ENCODE results near the gene SEMA5B. TPM values are rescaled to one million over a fixed set of nuclear protein-coding genes. Genes with fewer than 3 reads are reported as not detected.

The SEMA5B gene
- total RNA-seq, 1 experiment from 2014 or later: not detected

DNA sequence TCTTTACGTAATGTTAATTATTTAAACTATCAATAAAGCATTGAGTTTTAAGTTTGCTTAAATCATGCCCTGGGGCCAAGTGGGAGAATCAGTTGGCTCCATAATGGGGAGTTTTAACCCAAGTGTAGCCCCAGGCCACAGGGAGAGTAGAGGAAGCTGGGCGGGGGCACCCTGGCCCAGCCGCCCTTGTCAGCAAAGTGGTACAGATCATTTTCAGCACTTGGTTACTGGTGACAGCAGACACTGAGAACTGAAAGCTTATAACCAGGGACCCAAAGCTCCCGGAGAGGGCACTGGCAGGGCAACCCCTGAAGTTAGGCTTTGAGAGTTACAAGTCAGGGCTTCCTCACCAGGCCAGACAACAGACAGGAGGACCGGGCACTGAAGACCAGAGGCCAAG lies 90.6 kb downstream of the SEMA5B start:
- no peaks in the 10 kb centered on the region for H3K9me3 ChIP-seq
- H3K4me3 ChIP-seq: no peak overlapping the region
- no peaks in the 10 kb centered on the region for H3K36me3 ChIP-seq
- no peaks in the 10 kb centered on the region for H3K27me3 ChIP-seq
- DNase-seq: no peak

DNA sequence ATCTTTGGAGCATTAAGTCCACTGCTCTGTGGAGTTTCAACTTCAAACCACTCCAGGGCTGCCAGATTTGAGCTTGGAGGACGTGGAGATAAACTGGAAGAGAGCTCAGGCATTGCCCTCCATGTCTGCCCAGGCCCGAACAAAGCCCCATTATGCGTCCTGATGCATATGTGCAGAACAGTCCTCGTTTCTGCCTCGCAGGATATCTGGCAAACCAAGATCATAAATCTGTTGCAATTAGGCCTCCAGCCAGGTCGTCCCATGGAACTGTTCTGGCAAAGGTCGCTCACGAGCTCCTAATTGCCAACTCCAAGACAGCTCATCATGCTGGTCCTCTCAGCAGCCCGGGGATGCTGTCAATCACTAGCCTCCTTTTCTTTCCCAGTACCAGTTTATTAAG lies 91.2 kb downstream of the SEMA5B start:
- no peaks in the 10 kb centered on the region for H3K27me3 ChIP-seq
- H3K36me3 ChIP-seq: no peaks in the 10 kb centered on the region
- no peaks in the 10 kb centered on the region for H3K9me3 ChIP-seq
- no peak for DNase-seq
- H3K4me3 ChIP-seq: no peak overlapping the region

DNA sequence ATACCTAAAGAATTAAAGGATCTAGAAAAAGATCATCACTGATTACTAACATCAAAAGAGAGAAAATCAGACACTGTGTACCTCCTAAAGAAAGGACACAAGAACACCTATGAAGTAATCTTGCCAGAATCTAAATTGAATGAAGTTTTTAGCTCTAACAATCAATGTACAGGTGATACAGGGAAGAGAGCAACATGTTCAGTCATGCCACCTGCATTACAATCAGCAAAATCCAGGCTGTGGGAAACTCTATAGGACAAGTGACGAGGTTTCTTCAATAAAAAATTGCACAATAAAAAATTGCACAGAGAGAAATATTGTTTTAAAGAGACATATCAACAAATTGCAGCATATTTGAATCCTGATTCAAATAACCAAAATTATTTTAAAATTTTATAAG lies 93.3 kb downstream of the SEMA5B start:
- H3K4me3 ChIP-seq: no peak overlapping the region
- H3K36me3 ChIP-seq: no peaks in the 10 kb centered on the region
- DNase-seq: no peak
- H3K27me3 ChIP-seq: 0 out of 2 replicates have a peak, but pooled peaks cover 2% of the 10 kb centered on the region
- no peaks in the 10 kb centered on the region for H3K9me3 ChIP-seq

DNA sequence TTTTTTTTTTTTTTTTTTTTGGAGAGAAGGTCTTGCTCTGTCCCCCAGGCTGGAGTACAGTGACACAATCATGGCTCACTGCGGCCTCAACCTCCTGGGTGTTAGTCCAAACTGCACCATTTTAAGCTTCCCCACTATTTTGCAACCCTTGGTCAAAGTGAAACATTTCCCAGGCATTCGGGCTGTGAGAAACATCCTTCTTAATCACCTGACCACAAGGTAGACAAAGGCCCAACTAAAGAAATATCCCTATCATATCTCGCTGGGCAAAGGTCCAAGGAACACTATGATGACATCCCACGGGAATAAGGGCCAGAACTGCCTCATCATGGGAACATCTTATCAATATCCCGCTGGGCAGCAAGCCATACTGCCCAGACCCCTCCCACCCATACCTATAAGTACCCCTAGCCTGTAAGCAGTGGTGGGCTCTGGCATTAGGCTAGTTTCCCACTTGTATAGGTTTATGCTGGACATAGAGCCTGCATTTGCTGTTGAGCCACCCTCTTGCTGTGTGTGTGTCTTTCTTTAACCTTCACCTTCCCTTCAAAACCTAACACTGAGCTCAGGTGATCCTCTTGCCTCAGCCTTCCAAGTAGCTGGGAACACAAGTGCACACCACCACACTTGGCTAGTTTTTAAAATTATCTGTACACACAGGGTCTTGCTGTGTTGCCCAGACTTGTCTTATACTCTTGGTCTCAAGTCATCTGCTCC lies 95.2 kb downstream of the SEMA5B start:
- Histone ChIP-seq H3K36me3 (no peaks in the 10 kb centered on the region), H3K4me3 (no peak overlapping the region), H3K9me3 (no peaks in the 10 kb centered on the region), H3K27me3 (0 out of 2 replicates have a peak, but pooled peaks cover 2% of the 10 kb centered on the region)
- DNase-seq: no peak

DNA sequence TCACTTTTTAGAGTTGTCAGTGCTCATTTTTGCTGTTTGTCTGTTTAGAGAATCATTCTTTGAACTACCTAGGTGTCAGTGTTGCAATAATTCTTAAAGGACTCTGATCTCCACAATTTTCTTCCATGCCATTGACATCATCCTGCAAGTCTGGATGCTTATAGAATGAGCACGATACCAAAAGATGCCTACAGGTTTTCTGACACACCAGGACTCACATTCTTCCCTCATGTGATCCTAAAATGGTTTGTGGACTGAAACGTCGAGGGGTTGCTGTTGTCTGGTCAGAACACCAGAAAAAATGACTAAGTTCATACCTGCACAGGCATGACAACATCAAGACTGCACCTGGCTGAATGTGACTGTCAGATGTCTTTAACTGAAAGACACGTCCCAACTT lies 95.9 kb downstream of the SEMA5B start:
- no peak overlapping the region for H3K4me3 ChIP-seq
- H3K27me3 ChIP-seq: 0 out of 2 replicates have a peak, but pooled peaks cover 2% of the 10 kb centered on the region
- H3K9me3 ChIP-seq: no peaks in the 10 kb centered on the region
- no peaks in the 10 kb centered on the region for H3K36me3 ChIP-seq
- no peak for DNase-seq

DNA sequence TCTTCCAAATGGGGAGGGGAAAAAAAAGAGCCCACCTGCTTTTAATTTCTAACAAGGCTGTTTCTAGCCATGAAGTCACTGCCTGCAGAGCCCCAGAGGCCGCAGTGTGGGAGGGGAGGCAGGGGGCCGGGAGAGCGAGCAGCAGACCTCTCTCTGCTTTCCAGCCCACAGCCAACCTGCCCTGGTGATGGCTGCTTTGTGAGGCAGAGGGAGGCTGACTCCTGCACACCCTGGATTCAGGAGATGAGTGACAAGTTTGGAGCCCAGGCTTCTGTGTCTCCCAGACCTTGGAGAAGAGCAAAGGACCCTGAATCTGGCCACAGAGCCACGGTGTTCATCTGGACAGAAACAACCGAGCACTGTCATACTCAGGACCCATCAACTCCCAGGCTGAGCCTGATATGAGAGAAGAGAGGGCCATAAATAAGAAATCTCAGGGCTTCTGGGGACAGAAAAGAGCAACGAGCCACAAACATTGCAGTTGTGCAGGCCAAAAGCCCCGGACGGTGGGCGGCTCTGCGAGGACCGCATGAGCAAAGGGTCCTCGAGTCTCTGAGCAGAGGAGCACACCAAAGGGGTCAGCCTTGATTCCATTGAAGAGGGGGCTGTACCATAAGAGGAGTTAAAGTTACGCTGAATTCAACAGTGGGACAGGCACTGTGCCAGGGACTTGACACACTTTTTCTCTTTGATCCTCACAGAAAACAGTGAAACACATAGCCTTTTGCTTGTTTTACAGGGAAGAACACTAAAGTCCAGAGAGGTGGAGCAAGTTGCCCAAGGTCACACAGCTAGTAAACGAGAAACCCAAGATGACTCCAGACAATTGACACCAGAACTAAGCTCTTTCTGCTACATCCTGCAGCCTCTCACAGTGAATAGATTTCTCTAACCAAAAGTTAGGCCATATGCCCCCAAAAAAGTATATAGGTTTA lies 97.2 kb downstream of the SEMA5B start:
- H3K9me3 ChIP-seq: no peaks in the 10 kb centered on the region
- H3K27me3 ChIP-seq: 0 out of 2 replicates have a peak, but pooled peaks cover 2% of the 10 kb centered on the region
- DNase-seq: no peak
- H3K36me3 ChIP-seq: no peaks in the 10 kb centered on the region
- H3K4me3 ChIP-seq: no peak overlapping the region

DNA sequence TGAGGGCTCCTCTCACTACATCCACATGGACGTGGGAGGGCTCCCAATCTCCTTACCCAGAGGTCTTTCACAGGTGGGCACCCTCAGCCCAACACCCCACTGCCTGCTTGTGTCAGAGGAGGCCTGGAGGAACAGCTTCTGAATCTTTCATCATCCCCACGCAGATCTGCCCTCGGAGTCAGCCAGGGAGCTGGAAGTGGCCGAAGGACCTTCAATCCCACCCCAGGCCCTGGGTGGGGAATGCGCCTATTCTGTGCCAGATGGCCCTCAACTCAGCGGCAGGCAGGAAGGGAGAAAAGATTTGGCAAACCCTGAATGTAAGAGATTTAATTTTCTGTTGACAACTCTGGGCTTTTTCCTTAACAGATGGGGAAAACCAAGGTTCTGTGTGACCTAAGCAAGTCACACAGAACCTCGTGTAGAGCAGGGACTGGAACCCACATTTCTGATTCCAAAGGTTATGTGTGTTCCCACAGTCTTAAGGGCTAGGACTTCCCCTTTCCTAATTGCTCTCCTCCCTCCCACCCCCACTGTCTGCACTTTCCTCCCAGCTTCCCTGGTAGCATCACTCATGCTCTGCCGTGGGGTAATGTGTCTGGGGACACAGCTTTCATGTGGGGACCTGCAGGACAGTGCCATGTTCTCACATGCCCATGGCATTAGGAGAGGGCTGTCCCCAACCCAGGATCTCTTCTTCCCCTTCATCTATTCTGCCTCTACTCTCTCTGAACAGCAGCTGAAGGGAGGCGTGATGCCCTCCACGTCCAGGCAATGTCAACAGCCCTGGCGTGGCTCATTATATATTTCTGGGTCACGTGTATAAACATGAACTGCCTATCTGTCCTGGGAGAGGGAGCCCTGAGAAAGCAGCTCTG lies 98.1 kb downstream of the SEMA5B start:
- Histone ChIP-seq H3K4me3 (no peak overlapping the region), H3K36me3 (no peaks in the 10 kb centered on the region), H3K9me3 (no peaks in the 10 kb centered on the region), H3K27me3 (peaks cover 6% of the 10 kb centered on the region; the same call in 1 of the 2 replicates)
- DNase-seq: no peak

DNA sequence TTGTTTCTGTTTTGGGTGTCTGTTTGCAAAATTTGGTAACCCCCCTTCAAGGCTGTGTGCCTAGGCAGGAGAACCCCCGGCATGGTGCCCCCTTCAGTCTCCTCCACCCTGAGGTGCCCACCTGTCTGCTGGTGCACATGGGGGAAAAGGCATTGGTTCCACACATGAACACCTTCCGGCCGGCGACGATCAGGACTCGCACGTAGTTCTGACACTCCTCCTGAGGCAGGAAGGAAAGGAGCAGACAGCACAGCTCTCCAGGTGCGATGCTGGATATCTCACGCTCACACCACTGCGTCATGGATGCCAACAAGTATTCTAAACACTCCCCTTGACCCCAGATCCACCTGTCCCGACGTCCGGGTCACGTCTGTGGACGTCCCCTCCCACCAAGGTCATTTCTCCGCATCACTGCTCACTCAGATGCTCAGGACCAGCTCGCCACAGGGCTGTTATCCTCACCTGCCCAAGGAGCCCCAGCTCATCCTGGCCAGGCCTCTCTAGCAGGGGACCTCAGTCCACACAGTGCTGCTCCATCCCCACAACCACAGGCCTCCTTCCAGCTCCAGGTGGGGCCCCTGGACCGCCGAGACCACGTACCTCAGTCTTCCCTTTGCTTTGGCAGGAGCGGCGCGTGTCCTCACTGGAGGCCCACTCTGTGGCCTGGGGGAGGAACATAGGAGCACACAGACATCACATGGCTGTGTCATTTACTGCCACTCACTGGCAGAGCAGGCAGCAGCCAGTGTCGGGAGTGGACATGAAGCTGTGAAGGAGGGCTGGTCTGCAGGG lies 99.0 kb downstream of the SEMA5B start:
- H3K4me3 ChIP-seq: no peak overlapping the region
- no peaks in the 10 kb centered on the region for H3K9me3 ChIP-seq
- no peaks in the 10 kb centered on the region for H3K36me3 ChIP-seq
- DNase-seq: no peak
- peaks cover 11% of the 10 kb centered on the region for H3K27me3 ChIP-seq

DNA sequence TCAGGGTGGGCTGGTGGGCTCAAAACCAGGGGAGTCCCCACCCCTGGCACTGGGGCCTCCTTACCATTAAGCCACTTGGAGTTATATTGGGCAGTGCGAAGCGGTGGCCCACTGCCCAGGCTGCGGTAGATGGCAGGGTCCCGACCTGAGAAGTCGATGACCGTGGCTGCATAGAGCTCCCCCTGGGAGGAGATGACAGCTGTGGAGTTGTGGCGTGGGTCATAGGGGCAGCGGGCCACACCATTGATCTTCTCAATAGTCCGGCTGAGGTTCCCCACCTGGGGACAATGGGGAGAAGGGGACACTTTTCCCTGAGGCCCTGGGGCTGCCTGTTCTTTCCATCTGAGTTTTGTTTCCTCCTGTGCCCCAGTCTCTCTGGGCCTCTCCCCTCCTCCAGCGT lies 99.8 kb downstream of the SEMA5B start:
- no peak for DNase-seq
- no peaks in the 10 kb centered on the region for H3K36me3 ChIP-seq
- H3K4me3 ChIP-seq: no peak overlapping the region
- H3K27me3 ChIP-seq: peaks cover 20% of the 10 kb centered on the region
- H3K9me3 ChIP-seq: no peaks in the 10 kb centered on the region

DNA sequence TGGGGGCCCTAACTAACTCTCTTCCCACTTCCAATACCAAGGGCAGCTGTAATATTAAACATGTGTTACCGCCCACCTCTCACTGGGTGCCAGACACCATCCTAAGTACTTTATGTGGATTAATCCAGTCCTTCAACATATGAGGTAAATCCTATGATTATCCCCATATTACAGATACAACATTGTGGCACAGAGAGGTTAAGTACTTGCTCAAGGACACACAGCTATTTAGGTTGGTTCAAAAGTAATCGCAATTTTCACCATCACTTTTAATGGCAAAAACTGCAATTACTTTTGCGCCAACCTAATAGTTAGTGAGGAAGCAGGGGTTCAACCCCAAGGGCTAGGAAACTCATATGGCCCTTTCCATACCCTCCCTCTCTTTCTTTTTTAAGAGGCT lies 100.8 kb downstream of the SEMA5B start:
- H3K9me3 ChIP-seq: no peaks in the 10 kb centered on the region
- peaks cover 27% of the 10 kb centered on the region for H3K27me3 ChIP-seq
- H3K4me3 ChIP-seq: no peak overlapping the region
- no peak for DNase-seq
- H3K36me3 ChIP-seq: no peaks in the 10 kb centered on the region

DNA sequence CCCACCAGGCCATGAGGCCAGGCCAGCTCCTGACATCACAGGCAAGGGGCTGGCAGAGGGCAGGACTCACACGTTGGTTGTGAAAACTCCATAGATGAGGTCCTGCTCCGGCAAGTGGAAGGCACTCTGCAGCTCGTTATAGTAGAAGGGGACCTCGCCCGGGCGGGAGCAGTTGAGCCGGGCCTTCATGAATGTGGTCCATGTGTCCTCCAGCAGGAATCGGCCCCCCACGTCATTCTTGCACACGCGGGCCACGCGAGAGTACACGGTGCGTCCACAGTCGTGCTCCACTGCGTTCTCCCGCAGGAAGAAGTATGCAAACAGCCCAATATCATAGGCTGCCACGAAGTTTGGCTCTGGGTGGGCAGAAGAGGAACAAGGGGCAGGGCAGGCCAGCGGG lies 101.2 kb downstream of the SEMA5B start:
- no peaks in the 10 kb centered on the region for H3K9me3 ChIP-seq
- no peak overlapping the region for H3K4me3 ChIP-seq
- no peaks in the 10 kb centered on the region for H3K36me3 ChIP-seq
- DNase-seq: no peak
- peaks cover 32% of the 10 kb centered on the region for H3K27me3 ChIP-seq

DNA sequence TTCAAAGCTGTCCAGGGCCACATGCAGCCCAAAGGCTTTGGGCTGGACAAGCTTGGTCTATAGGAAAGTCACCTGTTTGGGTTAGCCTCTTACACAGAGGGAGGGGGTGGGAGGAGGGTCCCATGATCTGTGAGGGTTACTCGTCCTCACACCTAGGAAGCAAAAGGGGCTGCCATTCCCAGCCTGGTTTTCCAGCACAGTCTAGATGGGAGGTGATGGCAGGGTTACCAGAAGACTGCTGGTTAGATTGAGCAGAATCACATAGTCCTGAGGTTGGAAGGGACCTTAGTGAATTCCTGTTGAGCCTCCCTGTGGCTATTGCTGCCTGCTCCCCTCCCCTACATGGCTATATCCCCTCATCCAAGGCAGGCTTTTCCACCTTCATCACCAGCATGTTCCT lies 101.8 kb downstream of the SEMA5B start:
- no peaks in the 10 kb centered on the region for H3K36me3 ChIP-seq
- DNase-seq: no peak
- H3K27me3 ChIP-seq: peaks cover 38% of the 10 kb centered on the region
- no peak overlapping the region for H3K4me3 ChIP-seq
- no peaks in the 10 kb centered on the region for H3K9me3 ChIP-seq

DNA sequence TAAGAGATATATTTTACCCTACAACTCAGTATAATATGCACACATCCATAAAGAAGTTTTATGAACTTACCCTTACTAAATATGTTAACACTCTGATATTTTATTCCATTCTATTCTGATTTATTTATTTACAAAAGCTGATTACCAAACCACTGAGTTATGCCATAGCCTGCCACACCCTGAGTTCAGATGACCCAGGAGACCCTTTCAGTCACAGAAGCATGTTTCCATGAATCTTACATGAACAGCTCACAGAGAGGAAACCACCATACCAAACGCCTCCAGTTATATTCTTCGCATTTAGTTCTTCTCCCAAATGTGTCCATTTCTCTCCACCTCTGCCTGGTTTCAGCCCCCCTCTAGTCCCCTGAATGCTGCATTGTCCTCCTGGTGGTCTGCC lies 103.5 kb downstream of the SEMA5B start:
- H3K4me3 ChIP-seq: no peak overlapping the region
- H3K36me3 ChIP-seq: no peaks in the 10 kb centered on the region
- no peaks in the 10 kb centered on the region for H3K9me3 ChIP-seq
- no peak for DNase-seq
- H3K27me3 ChIP-seq: peaks cover 37% of the 10 kb centered on the region

DNA sequence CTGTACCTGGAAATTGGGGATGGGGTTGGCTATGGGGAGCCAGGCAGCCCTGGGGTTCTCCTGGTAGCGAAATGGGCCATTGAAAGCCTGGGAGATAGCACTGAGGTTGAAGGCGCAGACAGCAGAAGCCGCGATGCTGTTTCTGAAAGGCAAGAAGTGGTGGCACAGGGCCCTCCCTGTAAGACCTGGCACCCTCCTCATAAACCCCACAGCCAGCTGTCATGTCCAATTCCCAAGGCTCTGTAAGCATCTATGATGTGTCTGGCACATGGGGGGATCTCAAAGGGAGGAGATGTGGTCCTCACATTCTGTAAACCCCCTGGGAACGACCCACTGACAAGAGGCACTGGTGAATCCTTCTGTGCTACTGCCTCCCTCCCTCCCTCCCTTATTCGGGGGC lies 104.0 kb downstream of the SEMA5B start:
- no peak overlapping the region for H3K4me3 ChIP-seq
- H3K36me3 ChIP-seq: no peaks in the 10 kb centered on the region
- DNase-seq: no peak
- no peaks in the 10 kb centered on the region for H3K9me3 ChIP-seq
- peaks cover 37% of the 10 kb centered on the region for H3K27me3 ChIP-seq

DNA sequence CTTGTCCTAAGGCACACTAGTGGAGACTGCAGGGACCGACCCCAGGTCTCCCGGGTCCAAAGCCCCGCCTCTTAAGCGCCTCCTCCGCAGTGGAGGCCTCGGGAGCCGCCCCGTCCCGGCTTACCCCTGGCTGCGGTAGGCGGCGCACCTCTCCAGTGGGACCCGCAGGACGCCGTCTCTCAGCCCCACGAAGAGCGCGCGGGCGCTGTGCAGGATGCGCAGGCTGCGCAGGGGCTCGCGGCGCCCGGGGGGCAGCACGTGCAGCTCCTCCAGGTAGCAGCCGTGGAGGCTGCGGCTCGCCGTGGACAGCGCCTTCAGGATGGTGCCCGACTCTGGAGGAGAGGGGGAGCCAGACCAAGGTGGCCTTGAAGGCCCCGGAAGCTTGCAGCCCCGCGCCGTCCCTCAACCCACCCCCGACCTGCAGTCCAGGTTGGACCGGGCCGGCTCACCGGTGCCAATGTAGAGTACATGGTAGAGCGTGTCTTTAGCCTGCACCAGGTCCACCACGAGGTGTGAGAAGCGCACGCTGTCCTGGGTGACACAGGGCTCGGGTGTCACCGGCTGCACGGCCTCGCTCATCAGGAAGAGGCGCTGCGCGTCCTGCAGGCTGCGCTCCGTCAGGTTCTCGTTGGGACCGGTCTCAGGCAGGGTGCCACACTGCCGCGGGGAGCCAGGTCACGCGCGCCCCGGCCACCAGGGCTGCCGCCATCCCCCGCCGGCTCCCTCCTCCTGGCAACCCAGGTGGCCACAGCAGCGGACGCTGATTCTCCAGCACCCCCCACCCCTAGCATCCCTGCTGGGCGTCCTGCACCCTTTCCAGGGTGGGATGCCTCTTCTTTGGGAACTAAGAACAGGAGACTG lies 105.5 kb downstream of the SEMA5B start:
- Histone ChIP-seq H3K36me3 (no peaks in the 10 kb centered on the region), H3K4me3 (no peak overlapping the region), H3K9me3 (no peaks in the 10 kb centered on the region), H3K27me3 (peaks cover 44% of the 10 kb centered on the region)
- DNase-seq: peak; percentile 35
